HG03558 (cell line): ENCODE measurements around the gene CDV3.
A peak's percentile ranks its signal among the peaks of the same experiment; 100 is the strongest.
"Not testable (repeated sequence)": the region's sequence is repeated elsewhere in the genome, so short reads cannot be mapped to it uniquely, and the experiment has no call there.

Experiments
- ATAC-seq: cut with Tn5 transposase; IDR thresholded peaks from one replicate; pipeline ENCODE4 v1.9.1; 2021; ENCODE audit warnings: moderate number of reproducible peaks; ENCODE audit not compliant: unreplicated experiment; ENCODE audit errors: extremely low read depth

The CDV3 gene, protein sequence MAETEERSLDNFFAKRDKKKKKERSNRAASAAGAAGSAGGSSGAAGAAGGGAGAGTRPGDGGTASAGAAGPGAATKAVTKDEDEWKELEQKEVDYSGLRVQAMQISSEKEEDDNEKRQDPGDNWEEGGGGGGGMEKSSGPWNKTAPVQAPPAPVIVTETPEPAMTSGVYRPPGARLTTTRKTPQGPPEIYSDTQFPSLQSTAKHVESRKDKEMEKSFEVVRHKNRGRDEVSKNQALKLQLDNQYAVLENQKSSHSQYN

DNA sequence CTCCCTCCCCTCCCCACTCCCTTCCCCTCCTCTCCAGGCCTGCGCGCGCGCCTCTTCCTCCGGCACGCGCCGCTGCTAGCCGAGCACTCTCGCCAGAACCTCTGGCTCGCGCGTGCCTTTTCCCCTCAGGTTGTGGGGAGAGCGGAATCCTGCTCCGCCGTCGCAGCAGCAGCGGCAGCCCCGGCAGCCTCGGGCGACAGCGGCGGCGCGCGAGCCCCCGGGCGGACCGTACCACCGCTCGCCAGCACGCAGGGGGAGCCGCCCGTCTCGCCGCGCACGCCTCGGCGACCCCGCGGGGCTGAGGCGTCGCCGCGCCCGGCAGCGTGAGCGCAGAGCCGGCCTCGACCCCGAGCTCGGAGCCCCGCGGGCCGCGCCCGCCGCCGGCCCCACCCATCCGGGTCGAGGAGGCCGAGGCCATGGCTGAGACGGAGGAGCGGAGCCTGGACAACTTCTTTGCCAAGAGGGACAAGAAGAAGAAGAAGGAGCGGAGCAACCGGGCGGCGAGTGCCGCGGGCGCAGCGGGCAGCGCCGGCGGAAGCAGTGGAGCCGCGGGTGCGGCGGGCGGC lies at the start of gene CDV3:
TSS of gene CDV3 (plus strand) at position 58 of the 566 bp plus-strand sequence. CDS start at position 417, 359 bp downstream.
- peak; percentile 15 for ATAC-seq

DNA sequence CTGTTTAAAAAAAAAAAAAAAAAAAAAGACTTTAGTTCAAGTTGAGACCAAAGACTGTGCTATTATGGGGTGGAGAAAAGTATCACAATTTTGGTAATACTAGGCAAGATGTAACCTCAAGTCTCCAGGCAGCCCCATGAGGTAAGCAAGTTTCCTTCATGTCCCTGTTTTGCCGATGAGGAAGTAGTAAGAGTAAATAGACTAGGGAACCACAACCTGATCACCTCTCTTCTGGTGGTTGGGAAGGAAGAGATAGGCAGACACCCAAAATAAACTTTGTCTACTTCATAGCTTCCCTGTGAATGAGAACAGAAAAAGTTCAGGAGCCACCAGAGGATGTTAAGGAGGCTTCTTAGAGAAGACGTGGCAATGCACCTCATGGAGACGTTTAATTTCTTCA lies 49.7 kb upstream of the CDV3 start:
- ATAC-seq, result not testable (repeated sequence)

DNA sequence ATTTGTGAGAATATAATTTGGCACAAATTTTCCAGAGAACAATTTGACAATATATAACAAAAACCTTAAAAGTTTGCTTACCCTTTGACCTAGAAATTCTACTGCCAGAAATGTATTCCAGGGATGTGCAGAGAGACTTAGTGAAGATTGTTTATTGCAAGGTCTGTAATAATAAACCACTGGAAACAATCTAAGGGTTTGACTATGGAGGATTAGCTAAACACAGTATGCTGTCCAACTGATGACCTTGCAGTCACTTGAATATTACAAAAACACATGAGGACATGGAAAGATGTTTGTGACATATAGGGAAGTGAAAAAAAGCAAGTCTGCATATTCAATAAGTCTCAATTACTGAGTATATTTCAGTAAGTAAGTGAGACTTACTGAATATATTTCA lies 48.1 kb upstream of the CDV3 start:
- ATAC-seq, result peak; percentile 49

DNA sequence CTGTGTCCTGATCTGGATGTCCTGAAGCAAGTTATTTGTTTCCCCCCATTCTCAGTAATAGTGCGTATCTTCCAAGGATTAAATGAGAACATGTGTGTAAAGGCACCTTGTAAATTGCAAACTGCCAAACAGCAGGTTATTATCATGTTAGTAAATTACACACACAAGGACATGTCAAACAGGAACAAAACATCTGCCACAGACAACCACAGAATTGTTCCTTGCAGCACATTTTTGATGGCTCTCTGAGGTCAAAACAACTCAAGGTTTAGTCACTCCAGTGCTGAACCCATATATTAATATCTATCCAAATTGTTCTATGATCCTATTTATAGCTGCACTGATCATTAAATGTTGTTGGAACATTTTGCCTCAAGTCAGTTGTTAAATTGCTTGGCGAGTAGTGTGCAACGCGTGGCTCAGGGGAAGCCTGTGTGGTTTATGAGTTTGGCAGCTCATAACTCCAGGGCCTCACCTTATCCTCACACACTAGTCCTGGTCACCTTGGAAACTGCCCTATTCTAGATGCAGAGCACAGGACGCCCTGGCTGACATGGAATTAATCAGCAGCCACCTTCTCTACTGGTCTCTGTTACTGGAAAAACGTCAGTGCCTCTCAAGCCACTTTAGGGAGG lies 46.3 kb upstream of the CDV3 start:
- ATAC-seq, result no peak

DNA sequence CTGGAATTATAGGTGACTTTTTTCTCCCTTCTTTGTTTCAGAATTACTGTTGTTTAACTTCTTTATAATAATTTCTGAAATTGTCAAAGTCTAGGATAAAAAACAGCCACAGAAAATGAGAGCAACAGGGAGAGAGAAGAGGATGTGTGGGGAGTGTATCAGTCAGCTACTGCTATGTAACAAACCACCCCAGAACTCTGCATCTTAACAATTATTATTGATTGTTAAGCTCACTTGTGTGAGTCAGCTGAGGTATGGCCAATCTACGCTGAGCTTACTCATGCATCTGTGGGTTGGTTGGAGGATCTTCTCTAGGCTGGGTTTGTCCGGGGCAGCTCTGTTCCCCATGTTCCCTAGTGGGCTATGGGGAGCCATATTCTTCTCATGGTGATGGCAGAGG lies 43.7 kb upstream of the CDV3 start:
- no peak for ATAC-seq

DNA sequence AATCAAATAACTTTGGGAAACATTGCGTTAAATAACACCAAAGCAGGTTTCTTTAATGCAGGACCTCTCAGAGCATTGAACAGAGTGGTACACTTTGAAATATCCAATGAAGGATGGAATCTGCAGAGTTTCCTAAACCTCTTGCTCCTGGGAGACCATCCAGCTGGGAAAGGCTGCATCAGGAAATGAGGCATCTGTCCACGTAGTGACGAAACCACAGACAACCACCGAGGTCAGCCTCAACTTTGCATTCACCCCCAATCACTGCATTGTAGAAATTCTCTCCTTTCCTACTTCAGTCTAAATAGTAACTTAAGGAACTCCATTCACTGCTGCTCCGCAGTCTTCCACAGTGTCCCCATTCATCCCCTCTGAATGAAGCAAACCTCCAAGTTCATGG lies 41.5 kb upstream of the CDV3 start:
- no peak for ATAC-seq

DNA sequence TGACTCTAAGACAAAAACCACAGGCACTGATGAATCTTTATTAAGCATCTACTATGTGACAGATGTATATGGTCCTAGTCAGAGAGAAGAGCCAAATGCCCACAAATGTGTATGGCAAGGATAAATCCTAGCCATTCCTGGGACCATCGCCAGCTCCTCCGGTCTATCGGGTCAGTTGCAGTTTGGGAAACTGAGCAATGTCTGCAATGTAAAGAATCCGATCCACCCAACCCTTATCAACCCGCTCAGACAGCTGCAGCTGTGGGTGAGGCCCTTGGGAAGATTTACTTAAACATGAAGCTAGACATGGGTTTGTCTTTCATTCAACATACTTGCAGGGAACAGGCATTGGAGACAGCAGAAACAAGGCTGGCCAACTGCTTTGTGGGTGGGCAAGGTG lies 40.5 kb upstream of the CDV3 start:
- no peak for ATAC-seq

DNA sequence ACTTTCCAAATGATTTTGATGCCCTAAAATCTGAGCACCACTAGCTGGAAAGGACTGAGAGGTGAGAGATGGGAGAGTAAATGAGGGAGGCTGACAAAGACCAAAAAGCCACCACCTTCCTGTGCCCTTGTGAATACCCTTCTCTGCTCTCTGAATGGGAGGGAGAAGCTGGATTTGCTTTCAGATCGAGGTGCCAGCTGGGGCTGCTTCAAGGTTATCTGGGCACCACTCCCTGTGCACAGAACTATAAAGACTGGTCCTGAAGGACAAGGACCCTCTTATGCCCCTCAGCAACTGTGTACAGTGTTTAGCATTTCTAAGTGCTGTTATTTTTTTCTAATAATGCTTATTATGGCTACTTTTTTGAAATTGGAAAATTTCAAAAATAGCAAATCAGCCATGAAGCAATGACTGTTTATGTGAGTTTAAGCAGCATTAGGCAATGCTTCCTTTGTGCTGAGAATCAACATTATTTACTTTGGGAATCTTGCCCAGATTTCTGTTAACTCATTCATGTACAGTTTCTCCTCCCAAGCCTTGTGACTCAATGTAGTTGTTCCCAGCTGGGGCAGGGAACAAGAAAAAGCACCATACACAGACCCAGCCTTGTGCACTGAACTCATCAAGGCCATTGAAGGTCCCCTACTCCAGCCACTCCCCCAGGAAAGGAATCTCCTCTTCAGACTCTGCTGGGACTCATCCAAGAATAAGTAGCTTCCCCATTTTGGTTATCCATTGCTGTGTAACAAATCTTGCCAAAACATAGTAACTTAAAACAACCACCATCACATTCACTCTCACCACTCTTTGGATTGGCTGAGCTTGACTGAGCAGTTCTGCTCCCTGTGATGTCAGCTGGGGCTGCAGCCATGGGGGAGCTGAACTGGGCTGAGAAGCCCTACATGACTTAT lies 37.3 kb upstream of the CDV3 start:
- no peak for ATAC-seq

DNA sequence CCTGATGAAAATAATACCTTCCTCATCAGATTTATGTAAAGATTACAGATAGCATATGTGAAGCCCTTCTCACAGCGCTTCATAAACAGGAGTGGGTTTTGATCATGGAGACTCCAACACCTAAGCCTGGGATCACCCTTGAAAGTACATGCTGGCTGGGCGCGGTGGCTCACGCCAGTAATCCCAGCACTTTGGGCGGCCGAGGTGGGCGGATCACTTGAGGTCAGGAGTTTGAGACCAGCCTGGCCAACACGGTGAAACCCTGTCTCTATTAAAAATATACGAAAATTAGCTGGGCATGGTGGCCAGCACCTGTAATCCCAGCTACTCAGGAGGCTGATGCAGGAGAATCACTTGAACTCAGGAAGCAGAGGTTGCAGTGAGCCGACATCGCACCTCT lies 36.4 kb upstream of the CDV3 start:
- not testable (repeated sequence) for ATAC-seq

DNA sequence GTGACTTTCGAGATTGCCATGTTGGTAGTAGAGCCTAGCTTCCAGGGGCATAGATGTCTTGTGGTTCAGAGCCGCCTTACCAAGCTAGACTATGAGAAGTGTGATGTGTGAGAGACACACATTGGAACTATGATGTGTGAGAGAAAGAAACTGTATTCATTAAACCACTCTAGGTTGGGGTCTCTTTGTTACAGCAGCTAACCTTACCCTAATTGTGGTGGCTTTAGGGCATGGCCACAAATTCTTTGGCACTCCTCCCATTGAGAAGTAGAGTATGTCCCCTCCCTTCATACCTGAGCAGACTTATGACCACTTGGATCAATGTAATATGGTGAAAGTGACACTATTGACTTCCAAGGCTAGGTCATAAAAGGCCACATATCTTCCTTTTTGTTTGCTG lies 35.3 kb upstream of the CDV3 start:
- ATAC-seq, result no peak

DNA sequence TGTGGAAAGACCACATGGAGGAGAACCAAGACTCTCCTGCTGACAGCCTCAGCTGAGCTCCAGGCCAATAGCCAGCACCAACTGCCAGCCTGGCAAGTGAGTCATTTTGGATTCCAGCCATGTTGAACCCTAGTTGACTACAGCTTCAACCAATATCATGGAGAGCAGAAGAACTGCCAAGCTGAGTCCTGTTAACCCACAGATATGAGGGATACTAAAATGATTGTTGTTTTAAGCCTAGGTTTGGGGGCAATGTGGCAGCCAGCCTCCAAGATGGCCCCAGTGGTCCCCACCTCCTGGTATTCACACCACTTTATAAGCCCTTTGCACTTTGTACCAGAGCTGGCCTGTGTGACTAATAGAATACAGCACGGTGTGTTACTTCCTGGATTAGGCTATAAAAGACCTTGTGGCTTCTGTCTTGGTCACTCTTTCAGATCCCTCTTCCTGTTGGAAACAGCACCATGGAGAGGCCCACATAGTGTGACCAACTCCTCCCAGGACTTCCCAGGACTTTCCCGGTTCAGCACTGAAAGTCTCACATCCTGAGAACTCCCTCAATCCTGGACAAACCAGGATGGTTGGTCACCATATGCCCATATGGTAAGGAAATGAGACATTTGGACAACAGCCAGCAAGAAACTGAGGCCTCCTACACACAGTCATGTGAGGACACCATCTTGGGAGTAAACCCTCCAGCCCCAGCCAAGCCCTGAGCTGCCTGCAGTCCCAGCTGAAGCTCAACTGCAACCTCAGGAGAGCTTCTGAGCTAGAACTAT lies 32.4 kb upstream of the CDV3 start:
- ATAC-seq, result no peak

DNA sequence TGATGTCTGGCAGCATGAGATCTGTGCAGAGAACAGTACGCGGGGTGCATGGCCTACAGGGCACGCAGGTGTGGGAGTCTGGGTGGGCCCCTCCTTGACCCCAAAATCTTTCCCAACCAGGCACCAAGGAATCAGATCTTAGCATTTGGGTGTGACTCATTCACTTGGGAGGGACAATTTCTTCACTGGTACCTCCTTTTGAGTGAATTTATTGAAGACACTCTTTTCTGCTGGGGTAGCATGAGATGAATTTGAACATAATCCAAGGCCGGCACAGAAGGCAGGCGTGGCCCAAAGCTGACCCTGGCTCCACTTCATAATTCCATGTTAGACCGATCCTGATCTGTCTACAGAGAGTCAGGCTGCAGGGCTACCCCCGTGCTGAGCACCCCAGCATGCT lies 30.6 kb upstream of the CDV3 start:
- no peak for ATAC-seq

DNA sequence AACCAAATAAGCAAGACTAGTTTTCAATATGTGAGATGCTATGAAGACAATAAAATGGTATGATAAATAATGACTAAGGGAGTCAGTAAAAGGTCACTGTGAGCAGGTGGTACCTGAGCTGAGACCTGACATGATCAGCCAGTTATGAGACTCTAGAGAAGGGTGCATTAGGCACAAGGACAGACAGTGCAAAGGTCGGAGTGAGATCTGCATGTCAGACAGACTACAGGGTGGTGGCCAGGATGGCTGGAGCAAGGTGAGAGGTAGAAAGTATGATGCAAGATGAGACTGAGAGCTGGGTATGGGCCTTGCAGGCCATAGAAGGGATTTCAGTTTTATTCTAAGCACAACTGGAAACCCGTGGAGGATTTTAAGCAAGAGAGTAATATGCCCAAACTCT lies 28.5 kb upstream of the CDV3 start:
- ATAC-seq, result not testable (repeated sequence)

DNA sequence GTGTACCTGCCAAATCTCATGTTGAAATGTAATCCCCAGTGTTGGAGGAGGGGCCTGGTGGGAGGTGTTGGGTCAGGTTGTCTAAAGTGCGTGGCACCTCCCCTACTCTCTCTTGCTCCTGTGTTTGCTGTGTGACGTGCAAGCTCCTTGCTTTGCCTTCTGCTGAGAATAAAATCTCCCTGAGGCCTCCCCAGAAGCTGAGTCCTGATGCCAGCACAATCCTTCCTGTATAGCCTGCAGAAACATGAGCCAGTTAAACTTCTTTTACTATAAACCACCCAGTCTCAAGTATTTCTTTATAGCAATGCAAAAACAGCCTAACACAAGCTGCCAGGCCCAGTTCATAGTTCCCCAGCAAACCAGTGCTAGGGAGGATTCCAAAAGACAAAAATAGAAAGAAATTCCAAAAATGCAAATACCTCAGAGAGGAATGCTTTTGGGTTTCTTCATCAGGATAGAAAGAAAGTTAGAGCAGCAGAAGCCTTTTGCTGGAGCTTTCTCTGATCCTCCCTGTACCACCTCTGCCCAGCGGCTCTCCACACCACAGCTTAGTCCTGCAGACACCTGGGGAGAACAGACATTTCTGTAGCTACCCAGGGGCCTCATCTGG lies 25.9 kb upstream of the CDV3 start:
- ATAC-seq, result no peak

DNA sequence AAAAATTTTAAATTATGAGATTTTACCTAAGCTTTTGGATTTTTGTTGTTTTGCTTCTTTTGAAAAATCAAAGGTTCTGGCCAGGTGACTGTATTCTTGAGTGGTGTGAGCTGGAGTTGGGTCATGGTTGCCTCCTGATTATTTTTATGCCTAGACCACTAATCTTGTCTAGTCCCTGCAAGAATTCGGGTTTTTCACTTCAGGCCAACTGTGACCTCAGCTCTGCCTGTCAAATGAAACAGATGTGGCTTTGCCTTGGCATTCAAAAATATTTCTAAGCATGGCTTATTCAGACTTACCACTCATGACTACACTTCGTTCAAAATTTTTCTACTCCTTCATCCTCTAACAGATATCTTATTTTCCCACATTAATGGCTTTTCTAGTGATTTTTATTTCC lies 25.4 kb upstream of the CDV3 start:
- no peak for ATAC-seq

DNA sequence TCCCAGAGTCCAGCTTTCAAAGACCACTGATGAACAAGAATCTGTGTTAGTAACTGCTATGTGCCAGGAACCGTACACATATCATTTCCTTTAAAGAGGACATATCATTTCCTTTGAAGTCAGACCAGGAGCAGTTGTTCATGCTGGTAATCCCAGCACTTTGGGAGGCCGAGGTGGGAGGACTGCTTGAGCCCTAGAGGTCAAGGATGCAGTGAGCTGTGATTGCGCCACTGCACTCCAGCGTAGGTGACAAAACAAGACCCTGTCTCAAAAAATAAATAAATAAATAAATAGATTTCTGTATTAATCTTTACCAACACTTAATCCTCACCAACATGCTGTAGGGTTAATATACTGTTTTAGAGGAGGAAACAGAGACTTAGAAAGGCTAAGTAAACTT lies 23.9 kb upstream of the CDV3 start:
- no peak for ATAC-seq

DNA sequence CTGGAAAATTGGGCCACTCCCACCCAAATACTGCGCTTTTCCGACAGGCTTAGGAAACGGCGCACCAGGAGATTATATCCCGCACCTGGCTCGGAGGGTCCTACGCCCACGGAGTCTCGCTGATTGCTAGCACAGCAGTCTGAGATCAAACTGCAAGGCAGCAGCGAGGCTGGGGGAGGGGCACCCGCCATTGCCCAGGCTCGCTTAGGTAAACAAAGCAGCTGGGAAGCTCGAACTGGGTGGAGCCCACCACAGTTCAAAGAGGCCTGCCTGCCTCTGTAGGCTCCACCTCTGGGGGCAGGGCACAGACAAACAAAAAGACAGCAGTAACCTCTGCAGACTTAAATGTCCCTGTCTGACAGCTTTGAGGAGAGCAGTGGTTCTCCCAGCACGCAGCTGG lies 21.9 kb upstream of the CDV3 start:
- ATAC-seq, result not testable (repeated sequence)

DNA sequence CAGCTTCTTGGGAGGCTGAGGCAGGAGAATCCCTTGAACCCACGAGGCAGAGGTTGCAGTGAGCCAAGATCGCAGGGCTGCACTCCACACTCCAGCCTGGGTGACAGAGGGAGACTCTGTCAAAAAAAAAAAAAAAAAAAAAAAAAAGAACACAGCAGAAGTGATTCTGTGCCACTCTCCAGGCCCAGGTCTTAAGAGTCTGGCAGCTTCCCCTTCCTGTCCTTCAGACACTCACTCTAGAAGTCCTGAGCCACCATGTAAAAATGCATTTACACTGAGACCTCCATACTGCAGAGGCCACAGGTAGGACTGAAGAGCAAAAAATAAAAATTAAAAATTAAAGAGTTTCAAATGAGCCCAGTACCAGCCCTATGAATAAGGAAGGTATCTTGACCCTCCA lies 11.8 kb upstream of the CDV3 start:
- no peak for ATAC-seq

DNA sequence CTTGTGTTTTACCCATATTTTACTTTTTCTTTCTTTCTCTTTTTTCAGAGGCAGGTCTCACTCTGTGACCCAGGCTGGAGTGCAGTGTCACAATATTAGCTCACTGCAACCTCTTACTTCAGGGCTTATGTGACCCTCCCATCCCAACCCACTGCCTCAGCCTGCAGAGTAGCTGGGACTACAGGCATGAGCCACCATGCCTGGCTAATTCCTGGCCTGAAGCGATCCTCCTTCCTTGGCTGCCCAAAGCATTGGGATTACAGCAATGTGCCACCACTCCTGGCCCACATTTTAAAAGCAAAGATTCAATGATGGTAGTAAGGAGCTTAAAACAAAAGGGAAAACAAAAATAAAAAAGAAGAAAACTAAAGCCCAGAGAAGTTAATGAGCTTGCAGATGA lies 11.1 kb upstream of the CDV3 start:
- ATAC-seq, result no peak

DNA sequence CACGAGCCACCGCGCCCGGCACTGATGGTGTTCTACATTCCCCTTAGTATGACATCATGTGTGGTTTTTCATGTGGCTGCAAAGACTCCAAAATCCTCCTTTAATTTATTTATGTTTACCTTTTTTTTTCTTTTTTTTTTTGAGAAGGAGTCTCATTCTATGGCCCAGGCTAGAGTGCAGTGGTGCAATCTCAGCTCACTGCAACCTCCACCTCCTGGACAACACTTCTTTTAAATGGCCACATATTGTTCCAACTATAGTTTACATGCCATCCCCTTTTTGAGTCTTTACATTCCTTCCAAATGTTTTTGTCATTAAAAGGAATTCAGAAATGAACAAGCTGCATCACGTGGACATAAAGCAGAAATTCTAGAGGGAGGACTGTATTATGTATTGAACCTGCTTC lies 10.3 kb upstream of the CDV3 start:
- ATAC-seq, result no peak
